Stimulated activated CD4-positive, alpha-beta T cell treated with anti-CD3 and anti-CD28 coated beads, Interleukin-1b, Interleukin-23, amount 100 ng/mL, for 1 hour (primary cell): ENCODE results near the gene TEAD2.
A peak's percentile ranks its signal among the peaks of the same experiment; 100 is the strongest.

Source experiments
- DNase-seq, 2 donors: peaks; one replicate each; pipeline ENCODE4 v3.0.0-alpha.2; 2020; ENCODE audit warnings: low read depth in 2 of 2

Gene TEAD2

GRCh38 chr19:49348305-49349189, 13.7 kb downstream of the TEAD2 start:
- DNase-seq: no peak

- DNase-seq: no peak
Observed at GRCh38 chr19:49347835-49348234, 14.4 kb downstream of the TEAD2 start.

- no peak for DNase-seq
Observed at GRCh38 chr19:49347191-49347590, 15.0 kb downstream of the TEAD2 start.

GRCh38 chr19:49344505-49345423, 17.5 kb downstream of the TEAD2 start:
- no peak for DNase-seq

GRCh38 chr19:49343123-49343522, 19.1 kb downstream of the TEAD2 start:
- no peak for DNase-seq

GRCh38 chr19:49342291-49342721, 19.9 kb downstream of the TEAD2 start:
- no peak for DNase-seq

- no peak for DNase-seq
Observed at GRCh38 chr19:49340865-49341718, 21.1 kb downstream of the TEAD2 start.

GRCh38 chr19:49340069-49340864, 21.9 kb downstream of the TEAD2 start:
- no peak for DNase-seq

- DNase-seq: no peak
Observed at GRCh38 chr19:49339301-49340068, 22.7 kb downstream of the TEAD2 start.

GRCh38 chr19:49338691-49339300, 23.4 kb downstream of the TEAD2 start:
- no peak for DNase-seq

GRCh38 chr19:49338023-49338677, 24.1 kb downstream of the TEAD2 start:
- no peak for DNase-seq

GRCh38 chr19:49337267-49338022, 24.8 kb downstream of the TEAD2 start:
- no peak for DNase-seq

- no peak for DNase-seq
Observed at GRCh38 chr19:49336482-49337266, 25.5 kb downstream of the TEAD2 start.

- DNase-seq: no peak
Observed at GRCh38 chr19:49335784-49336481, 26.3 kb downstream of the TEAD2 start.

- DNase-seq: peak in 1 of 2 donors; percentile 18
Observed at GRCh38 chr19:49335071-49335783, 27.0 kb downstream of the TEAD2 start, which contains the start of gene CD37. TSS of gene CD37 (plus strand) at chr19:49335406. CDS start at chr19:49335541, 135 bp downstream.

GRCh38 chr19:49333811-49334288, 28.4 kb downstream of the TEAD2 start:
- DNase-seq: peak; percentile 33 to 48
